ENCODE measurements around the gene TTC23L.

DNA sequence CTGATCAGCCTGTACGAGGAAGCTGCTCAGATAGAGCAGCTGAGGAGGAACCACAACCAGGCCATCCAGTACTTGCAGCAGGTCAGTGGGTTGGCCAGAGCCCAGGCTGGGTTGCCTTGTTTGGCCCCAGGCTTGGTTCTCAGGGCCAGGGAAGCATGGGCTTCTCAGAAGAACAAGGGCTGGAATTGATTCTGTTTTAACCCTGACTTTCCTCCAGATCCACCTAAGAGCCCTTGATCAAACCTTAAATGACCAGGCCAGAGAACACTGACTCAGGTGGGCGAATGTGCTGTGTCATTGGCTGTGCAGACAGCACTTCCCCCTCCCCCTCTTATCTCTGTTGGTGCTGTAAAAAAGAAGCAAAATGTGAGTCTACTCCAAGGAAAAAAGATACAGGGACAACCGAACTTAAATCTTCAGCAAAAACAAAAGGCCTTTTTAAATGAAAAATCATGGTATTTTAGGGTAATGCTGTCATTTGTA, 28.1 kb downstream of the TTC23L start:
- TF ChIP-seq POLR2AphosphoS5 (IDR thresholded peaks at IDR 0.05) (no peak), POLR2A (IDR thresholded peaks at IDR 0.05) (no peak), EP300 (IDR thresholded peaks at IDR 0.05) (no peak)
- TF ChIP-seq, protein P1, sequence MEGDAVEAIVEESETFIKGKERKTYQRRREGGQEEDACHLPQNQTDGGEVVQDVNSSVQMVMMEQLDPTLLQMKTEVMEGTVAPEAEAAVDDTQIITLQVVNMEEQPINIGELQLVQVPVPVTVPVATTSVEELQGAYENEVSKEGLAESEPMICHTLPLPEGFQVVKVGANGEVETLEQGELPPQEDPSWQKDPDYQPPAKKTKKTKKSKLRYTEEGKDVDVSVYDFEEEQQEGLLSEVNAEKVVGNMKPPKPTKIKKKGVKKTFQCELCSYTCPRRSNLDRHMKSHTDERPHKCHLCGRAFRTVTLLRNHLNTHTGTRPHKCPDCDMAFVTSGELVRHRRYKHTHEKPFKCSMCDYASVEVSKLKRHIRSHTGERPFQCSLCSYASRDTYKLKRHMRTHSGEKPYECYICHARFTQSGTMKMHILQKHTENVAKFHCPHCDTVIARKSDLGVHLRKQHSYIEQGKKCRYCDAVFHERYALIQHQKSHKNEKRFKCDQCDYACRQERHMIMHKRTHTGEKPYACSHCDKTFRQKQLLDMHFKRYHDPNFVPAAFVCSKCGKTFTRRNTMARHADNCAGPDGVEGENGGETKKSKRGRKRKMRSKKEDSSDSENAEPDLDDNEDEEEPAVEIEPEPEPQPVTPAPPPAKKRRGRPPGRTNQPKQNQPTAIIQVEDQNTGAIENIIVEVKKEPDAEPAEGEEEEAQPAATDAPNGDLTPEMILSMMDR (IDR thresholded peaks at IDR 0.05), result no peak

All from sigmoid colon (tissue), 4 donors.